ENCODE measurements around the gene ZNF155.

DNA sequence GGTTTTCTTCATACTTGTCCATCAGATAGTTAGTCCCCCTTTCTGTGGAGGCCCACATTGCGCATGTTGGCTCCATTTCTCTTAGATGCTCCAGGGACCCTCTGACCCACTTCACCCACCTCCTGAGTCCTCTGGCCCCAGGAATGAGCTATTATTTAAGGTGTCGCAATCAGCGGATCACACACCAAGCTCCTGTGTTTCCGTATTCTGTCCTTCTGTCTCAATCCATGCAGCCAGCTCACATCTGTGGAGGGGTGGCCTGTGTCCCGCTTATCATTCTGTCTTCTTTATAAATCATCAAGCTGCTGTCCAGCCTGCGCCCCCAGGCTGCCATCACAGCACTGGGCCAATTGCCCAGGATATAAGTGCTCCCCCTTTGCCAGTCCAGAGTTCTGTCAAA lies 23.5 kb downstream of the ZNF155 start:
- TF ChIP-seq, protein P1, sequence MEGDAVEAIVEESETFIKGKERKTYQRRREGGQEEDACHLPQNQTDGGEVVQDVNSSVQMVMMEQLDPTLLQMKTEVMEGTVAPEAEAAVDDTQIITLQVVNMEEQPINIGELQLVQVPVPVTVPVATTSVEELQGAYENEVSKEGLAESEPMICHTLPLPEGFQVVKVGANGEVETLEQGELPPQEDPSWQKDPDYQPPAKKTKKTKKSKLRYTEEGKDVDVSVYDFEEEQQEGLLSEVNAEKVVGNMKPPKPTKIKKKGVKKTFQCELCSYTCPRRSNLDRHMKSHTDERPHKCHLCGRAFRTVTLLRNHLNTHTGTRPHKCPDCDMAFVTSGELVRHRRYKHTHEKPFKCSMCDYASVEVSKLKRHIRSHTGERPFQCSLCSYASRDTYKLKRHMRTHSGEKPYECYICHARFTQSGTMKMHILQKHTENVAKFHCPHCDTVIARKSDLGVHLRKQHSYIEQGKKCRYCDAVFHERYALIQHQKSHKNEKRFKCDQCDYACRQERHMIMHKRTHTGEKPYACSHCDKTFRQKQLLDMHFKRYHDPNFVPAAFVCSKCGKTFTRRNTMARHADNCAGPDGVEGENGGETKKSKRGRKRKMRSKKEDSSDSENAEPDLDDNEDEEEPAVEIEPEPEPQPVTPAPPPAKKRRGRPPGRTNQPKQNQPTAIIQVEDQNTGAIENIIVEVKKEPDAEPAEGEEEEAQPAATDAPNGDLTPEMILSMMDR (optimal IDR thresholded peaks at IDR 0.05 in 1 of 3, IDR thresholded peaks at IDR 0.05 in 1 of 3, conservative IDR thresholded peaks at IDR 0.05 in 1 of 3; ENCODE audit: extremely low read depth in 1 of 3, insufficient read depth in 2 of 3, low read length in 3 of 3) = no peak
- no peak for TF ChIP-seq EZH2 (IDR thresholded peaks at IDR 0.05; ENCODE audit: low read length)

All from keratinocyte (primary cell).